HUES64 (cell line): ENCODE results near the gene TRAF6.
"Not testable (repeated sequence)": the region's sequence is repeated elsewhere in the genome, so short reads cannot be mapped to it uniquely, and the experiment has no call there.

ENCODE experiments used
- H3K27ac ChIP-seq: 2 replicates; pipeline ENCODE4 v1.7.0; 2013; ENCODE audit warnings: low read depth, low read length, inconsistent platforms
- H3K27me3 ChIP-seq: 2 replicates; pipeline ENCODE4 v1.6.1; 2013; ENCODE audit warnings: mild to moderate bottlenecking, low read length; ENCODE audit not compliant: insufficient read depth
- H3K36me3 ChIP-seq: 2 replicates; pipeline ENCODE4 v1.6.1; 2013; ENCODE audit warnings: mild to moderate bottlenecking, low read length; ENCODE audit not compliant: insufficient read depth
- H3K4me1 ChIP-seq: 2 replicates; pipeline ENCODE4 v1.6.1; 2013; ENCODE audit warnings: mild to moderate bottlenecking, low read length, moderate library complexity; ENCODE audit not compliant: insufficient read depth
- H3K4me3 ChIP-seq: 2 replicates; pipeline ENCODE4 v1.5.1; 2013; ENCODE audit warnings: mild to moderate bottlenecking, low read length, moderate library complexity
- H3K9ac ChIP-seq: 2 replicates; pipeline ENCODE4 v1.6.1; 2013; ENCODE audit warnings: mild to moderate bottlenecking, low read depth, low read length
- H3K9me3 ChIP-seq: 2 replicates; pipeline ENCODE4 v1.6.1; 2013; ENCODE audit warnings: low read depth, low read length; ENCODE audit not compliant: insufficient read depth
- WGBS: fragments of 150-250, 120-280 bp; methylation state at CpG from one replicate; pipeline ENCODE4 v1.1.7; 2013; ENCODE audit warnings: missing lambda C conversion rate; 5-methylcytosine and 5-hydroxymethylcytosine counted together

The TRAF6 gene

GRCh38 chr11:36493332-36493731 is 16.7 kb downstream of the TRAF6 start:
- no peaks in the 10 kb centered on the region for H3K4me1 ChIP-seq
- H3K9me3 ChIP-seq: no peaks in the 10 kb centered on the region
- no peak overlapping the region for H3K4me3 ChIP-seq
- peaks cover 95% of the 10 kb centered on the region for H3K36me3 ChIP-seq
- H3K9ac ChIP-seq: no peak overlapping the region
- H3K27me3 ChIP-seq: no peaks in the 10 kb centered on the region
- no peak overlapping the region for H3K27ac ChIP-seq

- Histone ChIP-seq H3K4me1 (no peaks in the 10 kb centered on the region), H3K9me3 (no peaks in the 10 kb centered on the region), H3K9ac (no peak overlapping the region), H3K27ac (no peak overlapping the region), H3K36me3 (peaks cover 95% of the 10 kb centered on the region), H3K4me3 (no peak overlapping the region), H3K27me3 (no peaks in the 10 kb centered on the region)
These were observed 17.3 kb downstream of the TRAF6 start for GRCh38 chr11:36492724-36493304.

DNA sequence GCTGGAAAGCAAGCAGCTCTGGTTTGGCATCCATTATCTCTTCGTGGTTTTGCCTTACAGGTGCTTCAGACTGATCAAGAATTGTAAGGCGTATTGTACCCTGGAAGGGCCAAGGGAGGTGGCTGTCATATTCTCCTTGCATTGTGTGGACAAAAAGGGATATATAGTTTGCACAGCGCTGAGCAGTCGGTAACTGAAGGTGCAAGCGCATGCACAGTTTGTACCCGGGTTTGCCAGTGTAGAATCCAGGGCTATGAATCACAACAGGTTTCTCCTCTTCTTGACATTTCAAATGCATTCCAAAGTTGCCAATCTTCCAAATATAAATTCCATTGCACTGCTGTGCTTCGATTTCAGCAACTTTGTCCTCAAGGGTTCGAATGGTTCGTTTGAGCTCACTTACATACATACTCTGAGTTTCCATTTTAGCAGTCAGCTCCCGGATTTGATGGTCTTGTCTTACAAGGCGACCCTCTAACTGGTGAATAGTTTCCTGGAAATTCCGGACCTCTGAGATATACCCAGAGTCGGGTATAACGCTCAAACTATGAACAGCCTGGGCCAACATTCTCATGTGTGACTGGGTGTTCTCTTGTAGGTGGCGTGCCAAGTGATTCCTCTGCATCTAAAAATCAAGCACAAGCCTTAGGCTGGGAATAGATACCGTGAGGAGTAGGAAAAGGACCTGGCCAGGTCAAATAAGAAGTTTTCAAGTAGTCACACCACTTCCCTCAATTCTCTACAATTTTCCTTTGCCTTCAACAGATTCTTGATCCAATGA is 19.9 kb downstream of the TRAF6 start:
- H3K9ac ChIP-seq: no peak overlapping the region
- H3K36me3 ChIP-seq: peaks cover 90% of the 10 kb centered on the region
- WGBS: 95% methylated on average over 16 of the region's 16 CpGs
- H3K4me3 ChIP-seq: no peak overlapping the region
- H3K27me3 ChIP-seq: no peaks in the 10 kb centered on the region
- H3K4me1 ChIP-seq: no peaks in the 10 kb centered on the region
- no peaks in the 10 kb centered on the region for H3K9me3 ChIP-seq
- H3K27ac ChIP-seq: no peak overlapping the region

- Histone ChIP-seq H3K27ac (no peak overlapping the region), H3K4me3 (no peak overlapping the region), H3K9ac (no peak overlapping the region), H3K27me3 (no peaks in the 10 kb centered on the region), H3K4me1 (no peaks in the 10 kb centered on the region), H3K36me3 (peaks cover 75% of the 10 kb centered on the region), H3K9me3 (no peaks in the 10 kb centered on the region)
- WGBS: 90% methylated on average over 4 of the region's 5 CpGs
These were observed 22.0 kb downstream of the TRAF6 start for GRCh38 chr11:36488096-36488495.

DNA sequence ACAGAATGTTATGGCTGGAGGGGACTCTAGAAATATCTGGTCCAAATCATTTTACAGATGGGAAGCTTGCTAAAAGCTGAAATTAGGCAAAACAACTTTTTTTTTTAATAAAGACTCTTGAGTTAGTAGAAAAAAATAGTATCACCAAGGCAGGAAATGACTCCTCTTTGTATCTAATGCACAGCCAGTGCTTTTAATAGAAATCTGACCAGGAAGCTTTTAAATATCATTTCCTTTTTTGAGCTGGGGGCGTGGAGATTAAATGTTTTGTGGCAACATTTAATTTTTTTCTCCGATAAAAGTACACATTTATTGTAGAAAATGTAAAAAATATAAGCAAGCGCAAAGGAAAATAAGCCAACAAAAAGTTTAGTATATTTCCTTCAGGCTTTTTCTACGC is 22.5 kb downstream of the TRAF6 start:
- WGBS: no CpG with 5 or more reads among the region's 4 CpGs
- Histone ChIP-seq H3K9ac (no peak overlapping the region), H3K4me3 (no peak overlapping the region), H3K4me1 (no peaks in the 10 kb centered on the region), H3K9me3 (no peaks in the 10 kb centered on the region), H3K27ac (no peak overlapping the region), H3K27me3 (no peaks in the 10 kb centered on the region), H3K36me3 (peaks cover 72% of the 10 kb centered on the region)

- Histone ChIP-seq H3K9ac (no peak overlapping the region), H3K9me3 (no peaks in the 10 kb centered on the region), H3K36me3 (peaks cover 50% of the 10 kb centered on the region), H3K27ac (no peak overlapping the region), H3K4me1 (no peaks in the 10 kb centered on the region), H3K27me3 (no peaks in the 10 kb centered on the region), H3K4me3 (no peak overlapping the region)
- 94% methylated on average over 5 of the region's 6 CpGs for WGBS
These were observed 24.6 kb downstream of the TRAF6 start for GRCh38 chr11:36485298-36486002.

DNA sequence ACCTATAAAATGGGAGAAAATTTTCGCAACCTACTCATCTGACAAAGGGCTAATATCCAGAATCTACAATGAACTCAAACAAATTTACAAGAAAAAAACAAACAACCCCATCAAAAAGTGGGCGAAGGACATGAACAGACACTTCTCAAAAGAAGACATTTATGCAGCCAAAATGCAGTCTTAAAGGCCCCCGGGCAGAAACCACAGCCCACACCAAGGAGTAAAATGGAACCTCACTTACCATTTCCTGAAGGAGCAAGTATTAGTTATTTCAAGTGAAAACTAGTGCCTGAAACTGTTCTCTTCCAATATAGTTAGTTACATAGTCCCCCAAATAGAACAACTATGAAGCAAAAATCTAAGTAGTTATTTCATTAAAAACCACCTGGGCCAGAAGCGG is 27.0 kb downstream of the TRAF6 start:
- 95% methylated on average over 3 of the region's 4 CpGs for WGBS
- H3K9me3 ChIP-seq: not testable (repeated sequence)

DNA sequence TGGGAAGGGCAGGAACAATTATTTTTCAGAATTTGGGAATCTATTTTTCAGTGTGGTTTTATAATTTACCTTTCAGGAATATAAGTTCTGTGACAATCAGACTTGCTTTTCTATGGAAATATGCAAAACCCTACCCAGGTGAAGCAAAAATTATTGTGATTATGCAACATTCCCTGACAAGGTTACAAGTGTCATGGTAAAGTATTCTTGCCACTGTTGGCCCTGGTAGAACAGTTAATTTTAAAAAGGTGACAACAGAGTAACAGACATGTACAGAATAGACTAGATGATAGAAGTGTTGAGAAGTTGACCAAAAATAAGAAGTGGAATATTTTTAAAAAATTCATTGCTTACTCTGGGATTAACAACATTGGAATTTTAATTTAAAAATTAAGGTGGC is 29.2 kb downstream of the TRAF6 start:
- no peak overlapping the region for H3K4me3 ChIP-seq
- no peaks in the 10 kb centered on the region for H3K27me3 ChIP-seq
- H3K36me3 ChIP-seq: peaks cover 11% of the 10 kb centered on the region
- H3K9me3 ChIP-seq: no peaks in the 10 kb centered on the region
- H3K27ac ChIP-seq: no peak overlapping the region
- H3K9ac ChIP-seq: no peak overlapping the region
- H3K4me1 ChIP-seq: no peaks in the 10 kb centered on the region

More for the DNA sequence above, 27.0 kb downstream of the TRAF6 start:
- H3K27ac ChIP-seq, H3K27me3 ChIP-seq, H3K4me3 ChIP-seq, H3K9ac ChIP-seq, H3K4me1 ChIP-seq: not testable (repeated sequence)
- peaks cover 27% of the 10 kb centered on the region for H3K36me3 ChIP-seq

DNA sequence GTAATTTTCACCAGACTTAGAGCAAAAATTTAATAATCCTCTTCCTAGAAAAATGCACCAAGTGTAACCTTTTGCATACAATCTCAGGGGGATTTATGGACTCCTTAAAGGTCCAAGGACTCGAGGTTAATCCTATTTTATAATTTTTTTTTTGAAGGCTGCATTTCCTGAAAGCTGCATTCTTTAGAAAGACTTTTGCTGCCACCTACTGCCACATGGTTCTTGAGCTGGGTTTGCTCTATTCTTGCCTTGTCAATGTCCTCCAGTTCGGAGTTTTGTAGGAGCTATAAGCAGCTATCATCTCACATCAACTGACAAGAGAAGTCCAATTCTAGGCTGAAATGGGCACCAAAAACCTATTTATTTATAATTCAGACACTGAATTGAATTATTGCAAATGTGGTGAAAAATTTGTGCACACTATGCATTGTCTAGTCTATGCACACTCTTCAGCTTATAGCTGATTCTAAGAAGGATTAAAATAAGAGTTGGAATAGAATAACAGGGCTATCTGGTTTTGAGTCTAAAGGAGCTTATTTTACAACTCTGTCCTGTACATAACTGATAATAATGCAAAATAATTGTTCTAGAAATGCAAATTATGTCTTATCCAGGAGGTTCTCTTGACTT is 31.3 kb downstream of the TRAF6 start:
- no peaks in the 10 kb centered on the region for H3K4me1 ChIP-seq
- no peak overlapping the region for H3K27ac ChIP-seq
- H3K4me3 ChIP-seq: no peak overlapping the region
- no peaks in the 10 kb centered on the region for H3K27me3 ChIP-seq
- H3K9ac ChIP-seq: no peak overlapping the region
- no peaks in the 10 kb centered on the region; the same call in 1 of the 2 replicates for H3K36me3 ChIP-seq
- H3K9me3 ChIP-seq: no peaks in the 10 kb centered on the region
- 64% methylated on average over 2 of the region's 2 CpGs for WGBS

DNA sequence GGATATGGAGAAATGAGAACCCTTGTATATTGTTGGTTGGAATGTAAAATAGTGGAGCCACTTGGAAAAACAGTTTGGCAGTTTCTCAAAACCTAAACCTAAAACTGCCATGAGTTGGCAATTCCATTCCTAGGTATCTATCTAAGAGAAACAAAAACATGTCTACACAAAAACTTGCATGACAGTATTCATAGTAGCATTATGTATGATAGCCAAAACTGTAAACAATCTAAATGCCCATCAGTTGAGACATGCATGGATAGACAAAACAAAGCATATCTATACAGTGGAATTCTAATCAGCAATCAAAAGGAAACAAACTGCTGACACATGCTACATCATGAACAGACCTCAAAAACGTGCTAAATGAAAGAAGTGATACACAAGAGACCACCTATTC is 34.9 kb downstream of the TRAF6 start:
- no peaks in the 10 kb centered on the region for H3K36me3 ChIP-seq
- H3K27me3 ChIP-seq: no peaks in the 10 kb centered on the region
- no peaks in the 10 kb centered on the region for H3K4me1 ChIP-seq
- no peak overlapping the region for H3K27ac ChIP-seq
- H3K4me3 ChIP-seq: no peak overlapping the region
- WGBS: 80% methylated on average over 1 of the region's 1 CpG
- no peak overlapping the region for H3K9ac ChIP-seq
- H3K9me3 ChIP-seq: no peaks in the 10 kb centered on the region

- WGBS: 91% methylated on average over 1 of the region's 1 CpG
- Histone ChIP-seq H3K27ac (no peak overlapping the region), H3K9ac (no peak overlapping the region), H3K4me1 (no peaks in the 10 kb centered on the region), H3K36me3 (no peaks in the 10 kb centered on the region), H3K27me3 (no peaks in the 10 kb centered on the region), H3K4me3 (no peak overlapping the region), H3K9me3 (no peaks in the 10 kb centered on the region)
These were observed 38.5 kb downstream of the TRAF6 start for GRCh38 chr11:36471577-36471976.
